Calu3 (cell line): ENCODE results near the gene TMEM229A. TPM values are rescaled to one million over a fixed set of nuclear protein-coding genes. Genes with fewer than 3 reads are reported as not detected.

ENCODE experiments used
- BruUV-seq: library from RNA; stranded (reverse); fragments of 400-500 nt; replicated peaks from 2 replicates; lab custom pipeline; 2021; lab: Mats Ljungman, UMichigan
- CTCF ChIA-PET: fragments of 300-600 bp; sonication (Branson Sonifier 250); formaldehyde crosslinking; loops from one replicate; lab custom pipeline; 2022; ENCODE audit warnings: antibody characterized with exemption; lab: Charles Lee
- DNase-seq: peaks from one replicate; pipeline ENCODE4 v3.0.0; 2022
- H3K27ac Mint-ChIP-seq: one replicate; pipeline ENCODE4 v1.8.0; 2022; ENCODE audit warnings: mixed read lengths; ENCODE audit not compliant: unreplicated experiment
- H3K27me3 Mint-ChIP-seq: one replicate; pipeline ENCODE4 v1.8.0; 2022; ENCODE audit warnings: mixed read lengths; ENCODE audit not compliant: unreplicated experiment
- H3K36me3 Mint-ChIP-seq: one replicate; pipeline ENCODE4 v1.8.0; 2022; ENCODE audit warnings: mild to moderate bottlenecking, moderate library complexity, mixed read lengths; ENCODE audit not compliant: insufficient read depth, unreplicated experiment
- H3K4me1 Mint-ChIP-seq: one replicate; pipeline ENCODE4 v1.8.0; 2022; ENCODE audit warnings: mild to moderate bottlenecking, low read depth, mixed read lengths; ENCODE audit not compliant: unreplicated experiment
- H3K4me3 Mint-ChIP-seq: one replicate; pipeline ENCODE4 v1.8.0; 2022; ENCODE audit warnings: mild to moderate bottlenecking, low read depth, moderate library complexity, mixed read lengths; ENCODE audit not compliant: unreplicated experiment
- H3K9me3 Mint-ChIP-seq: one replicate; pipeline ENCODE4 v1.8.0; 2022; ENCODE audit warnings: low read depth, mixed read lengths; ENCODE audit not compliant: unreplicated experiment
- CTCF ChIP-seq: fragments of 200-600 bp; IDR thresholded peaks from one replicate; pipeline ENCODE4 v1.8.0; 2022; ENCODE audit warnings: antibody characterized with exemption; ENCODE audit not compliant: unreplicated experiment
- intact Hi-C: fragments of 100-400 bp; cut with micrococcal nuclease; formaldehyde crosslinking; loops from one replicate; pipeline ENCODE4 v1.10.0; 2022; ENCODE audit not compliant: unreplicated experiment
- total RNA-seq: library from RNA; stranded (reverse); gene quantifications from 2 replicates; pipeline ENCODE4 v1.2.3, GENCODE V29; 2022

The TMEM229A gene
- total RNA-seq, 1 experiment from 2014 or later, result not detected

GRCh38 chr7:123999703-124000102, 33.2 kb downstream of the TMEM229A start:
- DNase-seq, result no peak
- Mint-ChIP-seq H3K27ac (no peak overlapping the region), H3K27me3 (peaks cover 42% of the 10 kb centered on the region), H3K4me1 (no peaks in the 10 kb centered on the region), H3K36me3 (no peaks in the 10 kb centered on the region), H3K4me3 (no peak overlapping the region), H3K9me3 (no peaks in the 10 kb centered on the region)
- intact Hi-C loops, result loop anchor here (10.0 kb wide), 1 partner anchor 55 kb away; no protein-coding TSS in a partner anchor
- TF ChIP-seq CTCF, result no peak
- no TSS peak for BruUV-seq
- CTCF ChIA-PET, result no interaction called here

- Mint-ChIP-seq H3K4me3 (no peak overlapping the region), H3K9me3 (no peaks in the 10 kb centered on the region), H3K27ac (no peak overlapping the region)
These were observed 33.9 kb downstream of the TMEM229A start for GRCh38 chr7:123998921-123999320.

GRCh38 chr7:123996327-123996625, 36.6 kb downstream of the TMEM229A start:
- TF ChIP-seq CTCF, result no peak
- Mint-ChIP-seq H3K4me3 (no peak overlapping the region), H3K4me1 (no peaks in the 10 kb centered on the region), H3K27me3 (peaks cover 27% of the 10 kb centered on the region), H3K36me3 (no peaks in the 10 kb centered on the region), H3K9me3 (no peaks in the 10 kb centered on the region), H3K27ac (no peak overlapping the region)
- intact Hi-C loops, result loop anchor here (10.0 kb wide), 1 partner anchor 59 kb away; no protein-coding TSS in a partner anchor
- no peak for DNase-seq
- CTCF ChIA-PET, result no interaction called here
- no TSS peak for BruUV-seq

More at GRCh38 chr7:123998921-123999320, 33.9 kb downstream of the TMEM229A start:
- Mint-ChIP-seq H3K36me3 (no peaks in the 10 kb centered on the region), H3K27me3 (peaks cover 41% of the 10 kb centered on the region), H3K4me1 (no peaks in the 10 kb centered on the region)
- BruUV-seq, result no TSS peak
- TF ChIP-seq CTCF, result no peak
- CTCF ChIA-PET, result no interaction called here
- intact Hi-C loops, result loop anchor here (10.0 kb wide), 1 partner anchor 56 kb away; no protein-coding TSS in a partner anchor
- DNase-seq, result no peak

GRCh38 chr7:123995617-123996326, 37.1 kb downstream of the TMEM229A start:
- no peaks in the 10 kb centered on the region for H3K9me3 Mint-ChIP-seq
- H3K4me3 Mint-ChIP-seq, result no peak overlapping the region
- no peak overlapping the region for H3K27ac Mint-ChIP-seq
- no peak for DNase-seq
- TF ChIP-seq CTCF, result no peak
- peaks cover 30% of the 10 kb centered on the region for H3K27me3 Mint-ChIP-seq
- no peaks in the 10 kb centered on the region for H3K36me3 Mint-ChIP-seq
- intact Hi-C loops, result loop anchor here (10.0 kb wide), 1 partner anchor 59 kb away; no protein-coding TSS in a partner anchor
- CTCF ChIA-PET, result no interaction called here
- H3K4me1 Mint-ChIP-seq, result no peaks in the 10 kb centered on the region
- no TSS peak for BruUV-seq
